ENCODE data around the gene ITM2B. TPM values are rescaled to one million over a fixed set of nuclear protein-coding genes. Genes with fewer than 3 reads are reported as not detected.
A peak's percentile ranks its signal among the peaks of the same experiment; 100 is the strongest.

ITM2B gene
- total and polyA plus RNA-seq, 4 donors = 371 to 853 (median 469) TPM

DNA sequence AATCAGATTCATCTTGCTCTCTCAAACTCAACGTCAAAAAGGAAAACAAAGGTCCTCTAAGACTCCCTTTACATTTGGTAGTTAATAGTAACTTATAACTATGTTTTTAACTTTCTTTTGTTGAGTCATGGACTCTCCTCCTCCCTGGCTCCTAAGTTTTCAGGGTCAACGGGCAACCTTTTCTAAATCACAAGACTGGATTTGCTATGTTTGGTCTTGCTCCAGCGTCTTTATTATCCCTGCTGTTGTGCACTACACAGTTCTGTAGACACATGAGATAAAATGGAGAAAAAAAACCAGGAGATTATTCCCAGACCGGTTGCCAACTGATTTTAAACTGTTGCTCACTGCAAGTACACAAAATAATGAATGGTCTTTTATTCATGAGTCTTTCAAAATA, 1.9 kb upstream of the ITM2B start:
- H3K9me3 ChIP-seq (ENCODE audit: control insufficient read depth in 4 of 4, insufficient read depth in 3 of 4, low read length in 3 of 4) = no peaks in the 10 kb centered on the region
- peak overlapping the region in 1 of 2 donors; percentile 59 for H3K27ac ChIP-seq (ENCODE audit: low read depth in 1 of 2, low read length in 1 of 2)
- H3K36me3 ChIP-seq (ENCODE audit: control insufficient read depth in 4 of 4, insufficient read depth in 4 of 4, low read length in 4 of 4) = peaks cover 0 to 8% (median 0%) of the 10 kb centered on the region in 4 donors
- no peak for ATAC-seq (ENCODE audit: insufficient read depth, low FRiP score)
- no peak overlapping the region for H3K4me3 ChIP-seq
- H3K27me3 ChIP-seq (ENCODE audit: control insufficient read depth in 3 of 3, insufficient read depth in 3 of 3, low read length in 2 of 3) = no peaks in the 10 kb centered on the region
- peak in 1 of 3 donors; percentile 36 for DNase-seq
- WGBS, 2 donors = 66 to 85% methylated on average over 4 of the region's 4 CpGs
- TF ChIP-seq, protein P1, sequence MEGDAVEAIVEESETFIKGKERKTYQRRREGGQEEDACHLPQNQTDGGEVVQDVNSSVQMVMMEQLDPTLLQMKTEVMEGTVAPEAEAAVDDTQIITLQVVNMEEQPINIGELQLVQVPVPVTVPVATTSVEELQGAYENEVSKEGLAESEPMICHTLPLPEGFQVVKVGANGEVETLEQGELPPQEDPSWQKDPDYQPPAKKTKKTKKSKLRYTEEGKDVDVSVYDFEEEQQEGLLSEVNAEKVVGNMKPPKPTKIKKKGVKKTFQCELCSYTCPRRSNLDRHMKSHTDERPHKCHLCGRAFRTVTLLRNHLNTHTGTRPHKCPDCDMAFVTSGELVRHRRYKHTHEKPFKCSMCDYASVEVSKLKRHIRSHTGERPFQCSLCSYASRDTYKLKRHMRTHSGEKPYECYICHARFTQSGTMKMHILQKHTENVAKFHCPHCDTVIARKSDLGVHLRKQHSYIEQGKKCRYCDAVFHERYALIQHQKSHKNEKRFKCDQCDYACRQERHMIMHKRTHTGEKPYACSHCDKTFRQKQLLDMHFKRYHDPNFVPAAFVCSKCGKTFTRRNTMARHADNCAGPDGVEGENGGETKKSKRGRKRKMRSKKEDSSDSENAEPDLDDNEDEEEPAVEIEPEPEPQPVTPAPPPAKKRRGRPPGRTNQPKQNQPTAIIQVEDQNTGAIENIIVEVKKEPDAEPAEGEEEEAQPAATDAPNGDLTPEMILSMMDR (IDR thresholded peaks at IDR 0.05; ENCODE audit: control extremely low read depth, extremely low read depth) = no peak
- H3K9ac ChIP-seq (ENCODE audit: insufficient read depth in 1 of 2, low read length in 2 of 2) = no peak overlapping the region
- peaks cover 3 to 22% (median 10%) of the 10 kb centered on the region in 5 donors for H3K4me1 ChIP-seq (ENCODE audit: control insufficient read depth in 5 of 5, insufficient read depth in 5 of 5, low read length in 5 of 5)

DNA sequence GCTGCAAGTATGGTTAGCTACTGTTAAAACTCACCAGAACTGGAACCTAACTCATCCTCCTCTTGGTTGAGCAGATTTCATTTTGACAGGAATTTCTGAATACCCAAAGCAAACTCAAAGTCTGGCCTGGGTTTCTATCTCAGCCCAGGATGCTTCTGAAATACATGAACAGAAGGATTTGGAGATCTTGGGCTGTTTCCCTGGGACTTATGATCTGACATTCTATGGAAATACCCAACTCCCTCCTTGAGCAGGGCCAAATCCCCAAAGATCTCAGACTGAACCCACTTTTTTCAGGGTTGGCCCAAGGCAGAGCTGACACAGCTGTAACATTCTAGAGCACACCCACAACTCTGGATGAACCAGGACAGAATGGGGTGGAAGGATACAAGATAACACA, 1.1 kb upstream of the ITM2B start:
- peak overlapping the region in 1 of 2 donors; percentile 1 for H3K27ac ChIP-seq (ENCODE audit: low read depth in 1 of 2, low read length in 1 of 2)
- peak in 1 of 3 donors; percentile 5 for DNase-seq

DNA sequence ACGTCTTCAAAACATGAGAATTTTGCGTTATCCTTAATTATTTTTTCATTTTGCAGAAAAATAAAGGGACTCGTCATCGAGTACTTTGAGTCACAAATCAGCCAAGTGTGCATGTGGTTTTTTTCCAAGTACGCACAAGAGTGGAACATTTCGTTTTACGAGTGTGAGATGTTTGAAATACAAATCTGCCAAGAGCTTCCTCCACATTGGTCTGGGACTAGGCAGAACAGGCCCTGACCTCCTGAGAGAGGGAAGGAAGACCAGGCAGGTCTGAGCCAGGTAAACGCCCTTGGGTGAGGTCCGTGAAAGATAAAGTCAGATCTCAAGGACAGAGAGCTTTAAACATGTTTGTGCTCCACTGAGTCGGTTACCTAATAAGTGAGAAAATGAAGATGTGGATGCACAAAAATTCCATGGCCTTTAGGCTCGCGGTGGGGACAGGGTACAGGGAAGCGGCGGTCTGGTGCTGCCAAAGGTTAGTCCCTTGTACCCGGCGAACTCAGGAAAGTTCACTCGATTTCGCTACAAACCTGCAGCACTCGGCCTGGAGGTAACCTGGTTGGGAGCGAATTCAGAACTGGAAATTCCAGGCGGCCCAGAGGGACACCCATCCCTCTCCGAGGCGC, 473 bp upstream of the ITM2B start:
- Histone ChIP-seq H3K27ac (ENCODE audit: low read depth in 1 of 2, low read length in 1 of 2) (peak overlapping the region; percentile 81 to 100), H3K27me3 (ENCODE audit: control insufficient read depth in 3 of 3, insufficient read depth in 3 of 3, low read length in 2 of 3) (no peaks in the 10 kb centered on the region), H3K36me3 (ENCODE audit: control insufficient read depth in 4 of 4, insufficient read depth in 4 of 4, low read length in 4 of 4) (peaks cover 0 to 8% (median 0%) of the 10 kb centered on the region in 4 donors), H3K4me1 (ENCODE audit: control insufficient read depth in 5 of 5, insufficient read depth in 5 of 5, low read length in 5 of 5) (peaks cover 5 to 35% (median 18%) of the 10 kb centered on the region in 5 donors), H3K4me3 (peak overlapping the region; percentile 65), H3K9me3 (ENCODE audit: control insufficient read depth in 4 of 4, insufficient read depth in 3 of 4, low read length in 3 of 4) (no peaks in the 10 kb centered on the region), H3K9ac (ENCODE audit: insufficient read depth in 1 of 2, low read length in 2 of 2) (peak overlapping the region in 1 of 2 donors; percentile 72)
- WGBS, 2 donors = 17 to 18% methylated on average over 23 of the region's 23 CpGs
- TF ChIP-seq, protein P1 (IDR thresholded peaks at IDR 0.05; ENCODE audit: control extremely low read depth, extremely low read depth) = no peak
- peak in 1 of 3 donors; percentile 33 for DNase-seq
- peak; percentile 15 for ATAC-seq (ENCODE audit: insufficient read depth, low FRiP score)

More for the DNA sequence above, 1.1 kb upstream of the ITM2B start:
- TF ChIP-seq, protein P1 (IDR thresholded peaks at IDR 0.05; ENCODE audit: control extremely low read depth, extremely low read depth) = no peak
- Histone ChIP-seq H3K4me3 (no peak overlapping the region), H3K4me1 (ENCODE audit: control insufficient read depth in 5 of 5, insufficient read depth in 5 of 5, low read length in 5 of 5) (peaks cover 3 to 31% (median 18%) of the 10 kb centered on the region in 5 donors), H3K9ac (ENCODE audit: insufficient read depth in 1 of 2, low read length in 2 of 2) (no peak overlapping the region), H3K9me3 (ENCODE audit: control insufficient read depth in 4 of 4, insufficient read depth in 3 of 4, low read length in 3 of 4) (no peaks in the 10 kb centered on the region), H3K27me3 (ENCODE audit: control insufficient read depth in 3 of 3, insufficient read depth in 3 of 3, low read length in 2 of 3) (no peaks in the 10 kb centered on the region), H3K36me3 (ENCODE audit: control insufficient read depth in 4 of 4, insufficient read depth in 4 of 4, low read length in 4 of 4) (peaks cover 0 to 8% (median 0%) of the 10 kb centered on the region in 4 donors)
- no peak for ATAC-seq (ENCODE audit: insufficient read depth, low FRiP score)
